ENCODE data around the gene AGK.

- TF ChIP-seq, protein P1, sequence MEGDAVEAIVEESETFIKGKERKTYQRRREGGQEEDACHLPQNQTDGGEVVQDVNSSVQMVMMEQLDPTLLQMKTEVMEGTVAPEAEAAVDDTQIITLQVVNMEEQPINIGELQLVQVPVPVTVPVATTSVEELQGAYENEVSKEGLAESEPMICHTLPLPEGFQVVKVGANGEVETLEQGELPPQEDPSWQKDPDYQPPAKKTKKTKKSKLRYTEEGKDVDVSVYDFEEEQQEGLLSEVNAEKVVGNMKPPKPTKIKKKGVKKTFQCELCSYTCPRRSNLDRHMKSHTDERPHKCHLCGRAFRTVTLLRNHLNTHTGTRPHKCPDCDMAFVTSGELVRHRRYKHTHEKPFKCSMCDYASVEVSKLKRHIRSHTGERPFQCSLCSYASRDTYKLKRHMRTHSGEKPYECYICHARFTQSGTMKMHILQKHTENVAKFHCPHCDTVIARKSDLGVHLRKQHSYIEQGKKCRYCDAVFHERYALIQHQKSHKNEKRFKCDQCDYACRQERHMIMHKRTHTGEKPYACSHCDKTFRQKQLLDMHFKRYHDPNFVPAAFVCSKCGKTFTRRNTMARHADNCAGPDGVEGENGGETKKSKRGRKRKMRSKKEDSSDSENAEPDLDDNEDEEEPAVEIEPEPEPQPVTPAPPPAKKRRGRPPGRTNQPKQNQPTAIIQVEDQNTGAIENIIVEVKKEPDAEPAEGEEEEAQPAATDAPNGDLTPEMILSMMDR (IDR thresholded peaks at IDR 0.05), result no peak
- TF ChIP-seq EP300 (IDR thresholded peaks at IDR 0.05) (no peak), POLR2AphosphoS5 (IDR thresholded peaks at IDR 0.05) (no peak), POLR2A (IDR thresholded peaks at IDR 0.05) (no peak)
Measured at GRCh38 chr7:141515941-141516340, 35.3 kb upstream of the AGK start.

Measured in stomach (tissue), 4 donors.